Activated CD8-positive, alpha-beta memory T cell treated with anti-CD3 and anti-CD28 coated beads for 48 hours (primary cell): ENCODE data around the gene MMAA.
"Not testable (repeated sequence)": the region's sequence is repeated elsewhere in the genome, so short reads cannot be mapped to it uniquely, and the experiment has no call there.

Experiments used
- DNase-seq, 3 experiments: peaks; one replicate each; pipeline ENCODE4 v3.0.0-alpha.2; 2020; ENCODE audit warnings: low read depth in 2 of 3, low spot score in 2 of 3

Gene MMAA

GRCh38 chr4:145618932-145619638 is at the start of gene MMAA:
TSS of gene MMAA (plus strand) at chr4:145619385. CDS start at chr4:145639140, 19,755 bp downstream.
- peak; percentile 89 to 93 (median 92) for DNase-seq

- not testable (repeated sequence) for DNase-seq
Observed at GRCh38 chr4:145574546-145574945, 44.6 kb upstream of the MMAA start.

- no peak for DNase-seq
Observed at GRCh38 chr4:145580906-145581305, 38.3 kb upstream of the MMAA start.

GRCh38 chr4:145583191-145584055 is 35.8 kb upstream of the MMAA start:
- DNase-seq = no peak

GRCh38 chr4:145587088-145587754 is 32.0 kb upstream of the MMAA start:
- no peak for DNase-seq

- DNase-seq = not testable (repeated sequence)
Observed at GRCh38 chr4:145589381-145589780, 29.8 kb upstream of the MMAA start.

GRCh38 chr4:145589916-145590702 is 29.1 kb upstream of the MMAA start:
- no peak for DNase-seq

- DNase-seq = no peak
Observed at GRCh38 chr4:145602129-145602760, 16.9 kb upstream of the MMAA start.

- no peak for DNase-seq
Observed at GRCh38 chr4:145605941-145606340, 13.2 kb upstream of the MMAA start.

GRCh38 chr4:145609481-145610427 is 9.4 kb upstream of the MMAA start:
- DNase-seq = peak in 2 of 3 experiments; percentile 9 to 21

GRCh38 chr4:145613566-145614232 is 5.5 kb upstream of the MMAA start:
- DNase-seq = no peak

- no peak for DNase-seq
Observed at GRCh38 chr4:145614233-145614610, 5.0 kb upstream of the MMAA start.

- no peak for DNase-seq
Observed at GRCh38 chr4:145618210-145618931, 814 bp upstream of the MMAA start.

GRCh38 chr4:145619639-145619996 is 433 bp downstream of the MMAA start:
- peak in 1 of 3 experiments; percentile 30 for DNase-seq

GRCh38 chr4:145622067-145622466 is 2.9 kb downstream of the MMAA start:
- not testable (repeated sequence) for DNase-seq

GRCh38 chr4:145623831-145624230 is 4.6 kb downstream of the MMAA start:
- DNase-seq = no peak

- DNase-seq = no peak
Observed at GRCh38 chr4:145625677-145626622, 6.8 kb downstream of the MMAA start.
